Head of caudate nucleus (tissue), 42 donors: ENCODE measurements around the gene KLHL12.
"Not testable (repeated sequence)": the region's sequence is repeated elsewhere in the genome, so short reads cannot be mapped to it uniquely, and the experiment has no call there.

Experiments used
- DNase-seq, 42 donors: peaks; one replicate each; pipeline versions ENCODE4 v3.0.0 to v3.0.0-alpha.2; 2020 to 2021; ENCODE audit warnings: mixed read lengths in 7 of 42
- intact Hi-C: fragments of 100-400 bp; cut with DNase I; formaldehyde crosslinking; loops from one replicate; pipeline ENCODE4 v1.15.0; 2022

KLHL12 gene

GRCh38 chr1:202903808-202904207 is 23.2 kb downstream of the KLHL12 start:
- DNase-seq, intact Hi-C loops: not testable (repeated sequence)

- intact Hi-C loops, result no loop called here
- peak in 4 of 42 donors; percentile 14 to 62 (median 22) for DNase-seq
Measured at GRCh38 chr1:202901555-202901954, 25.5 kb downstream of the KLHL12 start.

GRCh38 chr1:202892501-202892900 is 34.5 kb downstream of the KLHL12 start:
- no peak for DNase-seq
- intact Hi-C loops, result no loop called here

DNA sequence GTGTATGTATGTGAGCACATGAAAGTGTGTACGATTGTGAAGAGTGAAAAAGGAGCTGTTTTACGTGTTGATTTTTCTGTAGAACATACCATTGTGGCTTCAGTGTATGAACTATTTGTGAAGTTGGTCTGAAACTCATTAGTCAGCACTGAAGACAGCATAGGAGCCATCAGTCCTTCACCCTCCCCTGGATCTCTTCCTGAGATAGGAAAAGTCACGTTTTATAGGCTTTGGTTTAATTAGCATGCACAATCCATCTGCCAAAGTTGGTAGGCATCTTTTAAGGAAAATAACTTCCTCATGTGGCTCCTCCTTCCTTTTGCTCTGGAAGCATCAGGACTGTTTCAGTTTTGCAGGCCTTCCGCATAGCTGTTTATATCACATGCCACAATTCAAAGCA is 36.6 kb downstream of the KLHL12 start:
- intact Hi-C loops, result no loop called here
- DNase-seq, result no peak

GRCh38 chr1:202888531-202889360 is 38.3 kb downstream of the KLHL12 start, which contains the start of gene RABIF:
RABIF (minus strand) TSS chr1:202889149; CDS start chr1:202889098, 51 bp downstream.
- intact Hi-C loops, result loop anchor here (2.0 kb wide), 1 partner anchor 38 kb away; the partner anchor contains the start of gene KLHL12
- peak; percentile 91 to 98 (median 96) for DNase-seq

DNA sequence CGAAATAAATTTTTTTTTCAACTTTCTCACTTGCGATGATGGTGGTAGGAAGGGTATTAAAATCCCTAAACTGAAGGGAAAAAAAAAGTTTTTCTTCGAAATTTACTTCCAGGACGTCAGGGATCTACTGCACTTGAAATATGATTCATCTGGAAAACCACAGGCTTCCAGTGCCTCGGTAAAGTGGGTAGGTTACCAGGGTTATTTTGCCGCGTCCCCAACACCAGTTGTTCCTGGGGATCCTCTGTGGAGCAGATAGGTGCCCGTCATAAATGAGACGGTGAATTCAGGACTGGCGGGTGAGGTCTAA is 38.9 kb downstream of the KLHL12 start:
- no peak for DNase-seq
- intact Hi-C loops, result loop anchor here (2.0 kb wide), 1 partner anchor 39 kb away; the partner anchor contains the start of gene KLHL12

DNA sequence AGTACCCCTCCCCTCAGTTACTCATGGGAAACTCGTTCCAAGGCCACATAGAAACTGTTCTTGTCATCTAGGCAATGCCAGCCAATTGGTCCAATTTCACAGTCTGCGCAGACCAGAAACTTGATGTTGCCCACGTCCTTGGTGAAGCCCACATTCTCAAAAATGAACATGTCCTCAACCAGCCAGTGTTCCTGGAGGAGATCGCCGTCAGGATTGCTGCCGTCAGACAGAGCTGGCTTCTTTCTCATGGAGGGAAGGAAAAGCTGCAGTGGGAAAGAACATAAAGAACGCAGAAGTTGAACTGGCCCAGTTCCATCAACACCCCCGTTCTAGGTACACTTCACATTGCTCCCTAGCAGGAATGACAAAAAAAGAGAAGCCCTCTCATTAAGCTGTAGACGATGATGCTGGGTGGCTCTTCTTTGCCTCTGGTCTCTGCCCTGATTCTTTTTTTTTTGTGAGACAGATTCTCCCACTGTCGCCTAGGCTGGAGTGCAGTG is 46.0 kb downstream of the KLHL12 start:
- intact Hi-C loops, result no loop called here
- peak in 5 of 42 donors; percentile 22 to 55 (median 35) for DNase-seq

GRCh38 chr1:202880062-202880461 is 47.0 kb downstream of the KLHL12 start:
- intact Hi-C loops, result no loop called here
- no peak for DNase-seq

DNA sequence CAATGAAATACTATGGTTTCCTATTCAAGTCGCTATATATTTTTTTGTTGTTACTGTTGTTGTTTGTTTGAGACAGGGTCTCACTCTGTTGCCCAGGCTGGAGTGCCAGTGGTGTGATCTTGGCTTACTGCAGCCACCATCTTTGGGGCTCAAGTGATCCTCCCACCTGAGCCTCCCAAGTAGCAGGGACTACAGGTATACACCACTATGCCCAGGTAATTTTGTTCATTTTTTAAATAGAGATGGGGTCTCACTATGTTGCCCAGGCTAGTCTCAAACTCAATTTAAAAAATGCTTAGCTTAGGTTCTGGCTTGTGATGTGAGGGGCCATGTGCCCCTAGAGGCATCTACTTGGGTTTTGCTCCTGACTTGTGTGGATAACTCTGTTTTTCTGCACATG is 47.9 kb downstream of the KLHL12 start:
- no peak for DNase-seq
- intact Hi-C loops, result no loop called here

- intact Hi-C loops, result no loop called here
- DNase-seq, result peak in 34 of 42 donors; percentile 13 to 84 (median 50)
Measured at GRCh38 chr1:202873026-202873425, 54.0 kb downstream of the KLHL12 start.

DNA sequence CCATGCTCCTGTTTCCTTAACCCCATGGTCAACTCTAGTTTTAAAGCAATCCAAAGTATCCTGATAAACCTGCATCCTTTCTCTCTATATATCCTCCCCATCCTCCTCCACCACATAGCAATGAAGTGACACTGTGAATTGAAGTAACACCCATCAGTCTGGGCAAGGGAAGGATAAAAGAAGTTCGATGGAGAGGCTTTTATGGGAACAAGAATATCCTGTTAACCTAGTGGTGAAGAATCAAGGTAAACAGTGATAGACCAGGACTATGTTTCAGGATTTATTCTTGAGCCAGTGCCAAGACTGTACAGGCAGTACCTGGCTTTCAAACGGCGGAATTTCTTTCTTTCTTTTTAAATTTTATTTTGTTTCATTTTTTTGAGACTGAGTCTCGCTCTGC is 55.7 kb downstream of the KLHL12 start:
- DNase-seq, result no peak
- intact Hi-C loops, result no loop called here

DNA sequence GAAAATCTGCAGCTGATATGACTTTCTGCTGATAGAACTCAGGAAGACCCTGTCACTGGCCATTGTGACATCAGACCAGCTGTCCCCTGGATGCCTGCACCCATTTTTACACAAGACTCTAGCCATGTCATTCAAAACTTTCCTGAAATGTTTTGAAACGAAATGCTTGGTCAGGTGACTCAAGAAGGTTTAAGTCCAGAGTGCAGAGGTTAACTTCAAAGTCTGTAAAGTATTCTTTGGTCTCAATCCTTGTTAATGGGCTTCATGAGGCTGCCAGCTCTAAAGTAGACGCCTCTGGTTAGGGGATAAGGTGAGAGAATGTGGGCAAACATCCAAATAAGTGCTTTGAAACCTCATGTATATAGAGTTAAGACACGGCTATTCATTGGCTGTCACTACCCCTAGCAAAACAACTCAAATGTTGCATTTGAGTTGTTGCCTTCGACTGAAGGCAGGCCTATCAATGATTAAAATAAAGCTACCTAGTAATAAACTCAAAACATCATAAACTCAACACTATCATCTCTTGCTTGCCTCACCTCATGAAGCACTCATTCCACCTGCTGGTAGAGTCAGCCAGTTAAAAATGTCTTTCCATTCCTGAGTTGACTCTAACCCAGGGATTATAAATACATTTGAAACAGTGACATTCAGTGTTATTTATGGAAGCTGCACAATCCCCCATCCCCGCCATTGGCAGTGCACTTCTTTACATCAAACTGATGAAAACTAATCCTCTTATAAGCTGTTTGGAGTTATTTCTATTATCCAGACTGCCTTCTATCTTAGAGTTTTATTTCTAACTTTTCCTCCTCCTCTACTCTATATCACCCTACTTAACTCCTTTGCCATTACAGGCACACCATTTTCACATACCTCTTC is 64.1 kb downstream of the KLHL12 start:
- intact Hi-C loops, result loop anchor here (10.0 kb wide), 1 partner anchor 48 kb away; the partner anchor contains the start of gene PCAT6
- DNase-seq, result peak in 3 of 42 donors; percentile 17 to 46 (median 40)

DNA sequence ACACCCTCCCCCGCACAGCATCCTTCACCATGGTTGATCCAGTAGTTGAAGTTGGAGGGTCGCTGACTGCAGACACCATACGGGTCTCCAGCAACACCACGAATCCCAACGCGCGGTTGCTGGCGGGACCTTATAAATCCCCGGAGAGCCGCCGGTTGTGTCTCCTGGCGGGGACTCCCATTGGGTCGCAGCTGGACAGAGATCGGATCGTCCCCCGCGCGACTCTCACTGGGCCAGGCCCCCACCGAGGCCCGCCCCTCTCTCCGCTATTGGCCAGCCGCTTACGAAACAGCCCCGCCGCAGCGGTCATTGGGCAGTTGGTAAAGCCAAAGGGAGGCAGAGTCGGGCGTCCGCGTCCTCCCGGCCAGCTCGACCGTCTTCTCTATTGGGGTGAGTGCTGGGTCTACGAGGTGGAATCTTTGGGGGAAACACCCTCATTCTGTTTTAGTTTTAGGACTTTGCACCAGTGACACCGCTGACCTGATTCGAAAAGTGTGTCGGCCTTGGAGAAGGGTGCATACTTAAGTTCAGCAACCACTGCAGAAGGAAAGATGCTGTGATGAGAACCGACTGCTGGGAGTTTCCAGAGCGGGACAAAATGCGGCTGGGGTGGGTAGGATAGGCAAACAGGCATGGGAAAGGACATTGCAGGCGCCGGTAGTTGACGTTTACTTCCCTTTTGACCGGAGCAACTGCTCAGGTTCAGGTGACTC is 65.5 kb downstream of the KLHL12 start:
- peak; percentile 85 to 96 (median 92) for DNase-seq
- intact Hi-C loops, result loop anchor here (10.0 kb wide), 1 partner anchor 47 kb away; the partner anchor contains the start of gene PCAT6

- DNase-seq, result peak in 41 of 42 donors; percentile 9 to 80 (median 53)
Measured at GRCh38 chr1:202860744-202861419, 66.2 kb downstream of the KLHL12 start.

GRCh38 chr1:202858789-202859414 is 68.1 kb downstream of the KLHL12 start:
- no peak for DNase-seq
- intact Hi-C loops, result no loop called here

More at GRCh38 chr1:202860744-202861419, 66.2 kb downstream of the KLHL12 start:
- intact Hi-C loops, result loop anchor here (10.0 kb wide), 1 partner anchor 46 kb away; the partner anchor contains the start of gene PCAT6

DNA sequence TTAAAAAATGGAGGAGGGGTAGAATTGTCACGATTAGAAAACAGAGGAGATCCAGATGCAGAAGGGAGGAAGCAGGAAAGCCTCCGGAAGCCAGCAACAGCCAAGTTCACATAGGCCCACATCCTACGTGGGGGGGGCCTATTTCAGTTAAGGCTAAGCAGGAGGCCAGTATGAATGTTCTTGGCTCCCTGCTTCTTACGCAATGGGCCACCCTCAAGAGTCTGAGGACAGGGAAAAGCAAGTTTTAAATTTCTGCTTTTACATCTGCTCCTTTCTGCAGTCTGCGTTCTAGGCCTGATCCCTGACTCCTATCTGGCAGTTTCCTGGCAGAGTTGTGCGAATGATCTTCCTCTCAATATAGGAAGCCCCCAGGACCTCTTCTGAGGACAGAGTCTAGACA is 68.7 kb downstream of the KLHL12 start:
- DNase-seq, result no peak
- intact Hi-C loops, result no loop called here

DNA sequence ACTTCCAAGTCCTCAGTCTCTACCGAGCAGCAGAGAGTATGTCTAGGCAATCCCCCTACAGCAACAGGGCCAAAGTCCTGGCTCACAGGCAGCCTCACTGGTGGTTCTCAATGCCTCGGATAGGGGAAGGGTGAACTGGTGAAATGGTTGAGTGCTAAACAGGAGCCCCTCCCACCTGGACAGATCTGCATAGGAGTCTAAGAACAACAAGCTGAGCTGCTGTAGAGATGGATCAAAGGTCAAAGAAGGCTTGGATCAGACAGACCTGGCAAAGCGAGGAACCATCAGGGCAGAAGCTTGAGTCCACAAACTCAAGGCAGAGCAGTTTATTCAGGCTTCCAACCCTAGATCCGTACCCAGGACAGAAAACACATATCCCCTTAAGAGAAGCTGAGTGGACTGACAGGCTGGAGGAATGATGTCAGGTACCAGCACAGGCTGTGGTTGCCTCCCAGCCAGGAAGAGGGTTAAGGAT is 69.9 kb downstream of the KLHL12 start:
- DNase-seq, result no peak
- intact Hi-C loops, result no loop called here

DNA sequence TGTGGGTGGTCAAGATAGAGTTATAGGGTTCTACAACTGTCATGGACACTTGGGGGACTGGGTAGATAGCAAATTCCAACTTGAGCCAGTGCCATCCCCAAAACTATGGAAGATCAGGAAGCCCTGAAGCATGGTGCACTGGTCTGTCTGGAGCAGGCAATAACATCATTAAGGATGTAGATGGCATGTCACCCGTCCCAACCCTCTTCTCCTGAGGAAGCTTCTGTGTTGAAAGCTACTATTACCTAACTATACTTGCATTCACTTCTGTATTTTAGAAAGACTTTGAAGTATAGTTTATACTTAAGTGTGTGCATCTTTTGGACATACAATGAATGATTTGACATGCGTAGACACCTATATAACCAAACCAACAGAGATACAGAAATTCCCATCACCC is 71.0 kb downstream of the KLHL12 start:
- intact Hi-C loops, result no loop called here
- DNase-seq, result no peak
